GM18517 (cell line): ENCODE results near the gene ITIH4.

Source experiments
- ATAC-seq: cut with Tn5 transposase; IDR thresholded peaks from one replicate; pipeline ENCODE4 v1.9.1; 2021; ENCODE audit warnings: mild to moderate bottlenecking, moderate library complexity; ENCODE audit not compliant: unreplicated experiment

ITIH4 gene

DNA sequence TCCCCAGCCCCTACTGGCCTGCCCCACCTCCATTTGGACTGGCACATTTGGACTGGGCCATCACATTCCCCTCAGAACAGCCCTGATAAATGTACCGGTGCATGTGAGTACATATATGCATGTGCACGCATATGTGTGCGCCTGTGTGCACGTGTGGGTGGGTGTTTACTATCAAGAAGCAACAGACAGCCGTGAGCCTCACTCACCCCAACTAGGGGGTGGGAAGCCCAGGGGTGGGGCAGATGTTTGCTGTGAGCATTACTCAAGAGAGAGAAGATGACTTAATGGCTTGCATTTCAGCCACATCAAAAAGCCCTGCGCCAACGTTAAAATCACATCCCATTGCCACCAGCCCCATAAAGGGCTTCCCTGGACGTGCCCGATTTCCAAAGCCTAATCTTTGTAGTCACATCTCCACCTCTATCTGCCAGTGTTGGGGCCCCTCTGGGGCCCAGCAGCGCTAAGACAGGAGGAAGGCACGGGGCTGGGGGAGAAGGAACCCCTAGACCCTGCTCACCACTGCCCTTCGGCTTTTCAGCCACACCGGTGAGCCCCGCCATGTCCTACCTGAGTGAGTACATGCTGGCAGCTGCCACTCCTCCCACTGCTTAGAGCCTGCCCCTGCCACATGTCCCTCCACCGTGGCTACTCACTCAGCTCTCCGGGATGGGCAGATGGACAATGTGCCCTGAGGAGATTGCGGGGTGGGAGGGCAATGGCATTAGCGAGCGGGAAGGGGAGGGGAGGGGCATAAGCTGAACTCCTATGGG, 25.0 kb downstream of the ITIH4 start:
- no peak for ATAC-seq

DNA sequence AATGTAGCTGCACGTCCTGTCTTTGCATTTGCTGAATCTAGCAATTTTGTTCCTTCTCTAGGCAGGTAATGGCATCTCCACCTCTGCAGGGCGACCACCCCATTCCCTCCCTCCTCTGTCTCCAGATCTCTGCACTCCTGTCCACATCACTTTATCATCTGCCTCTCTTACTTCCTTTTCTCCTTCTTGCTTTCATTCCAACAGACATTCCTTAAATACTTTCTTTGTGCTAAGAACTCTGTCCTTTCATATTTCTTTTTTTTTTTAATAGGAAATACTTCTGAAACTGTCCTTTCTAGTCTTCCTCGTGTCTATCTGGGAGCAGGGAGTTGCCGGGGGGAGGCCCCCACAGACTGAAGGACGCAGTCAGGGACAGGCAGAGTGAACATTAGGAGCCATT, 28.6 kb downstream of the ITIH4 start:
- no peak for ATAC-seq

DNA sequence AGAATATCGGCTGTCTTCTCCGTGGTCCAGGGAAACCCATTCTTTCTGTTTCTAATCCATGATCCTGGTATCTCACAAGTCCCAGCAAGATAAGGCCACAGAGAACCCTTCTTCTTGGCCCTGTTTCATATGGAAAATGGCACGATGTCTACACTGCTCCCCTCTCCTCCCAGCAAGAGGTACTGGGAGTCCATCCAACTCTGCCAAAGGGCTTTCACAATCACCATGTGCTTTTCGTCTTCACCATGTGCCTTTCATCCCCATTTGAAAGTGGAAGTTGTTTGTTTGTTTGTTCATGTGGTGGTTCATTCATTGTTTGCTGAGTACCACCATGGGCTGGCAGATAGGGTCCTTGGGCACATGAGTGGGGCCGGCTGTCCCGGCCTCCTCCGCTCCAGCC, 30.4 kb downstream of the ITIH4 start:
- ATAC-seq, result no peak

DNA sequence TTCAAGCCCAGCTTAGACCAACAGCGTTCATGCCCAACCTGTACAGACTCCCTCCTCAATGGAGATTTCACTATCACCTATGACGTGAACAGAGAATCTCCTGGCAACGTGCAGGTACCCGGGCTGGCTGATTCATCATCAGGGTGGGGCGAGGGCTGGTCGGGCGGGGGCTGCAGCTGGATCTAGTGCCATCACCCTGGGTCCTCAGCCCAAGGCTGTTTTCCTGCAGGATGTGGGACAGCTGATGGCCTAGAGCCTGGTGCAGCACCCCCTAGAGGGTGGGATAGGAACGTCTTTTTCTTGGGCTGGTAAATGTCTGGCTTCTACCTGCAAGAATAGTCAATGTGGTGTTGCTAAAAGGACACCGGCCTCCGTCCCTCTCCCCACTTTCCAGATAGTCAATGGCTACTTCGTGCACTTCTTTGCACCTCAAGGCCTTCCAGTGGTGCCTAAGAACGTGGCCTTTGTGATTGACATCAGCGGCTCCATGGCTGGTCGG, 31.4 kb downstream of the ITIH4 start:
- no peak for ATAC-seq

DNA sequence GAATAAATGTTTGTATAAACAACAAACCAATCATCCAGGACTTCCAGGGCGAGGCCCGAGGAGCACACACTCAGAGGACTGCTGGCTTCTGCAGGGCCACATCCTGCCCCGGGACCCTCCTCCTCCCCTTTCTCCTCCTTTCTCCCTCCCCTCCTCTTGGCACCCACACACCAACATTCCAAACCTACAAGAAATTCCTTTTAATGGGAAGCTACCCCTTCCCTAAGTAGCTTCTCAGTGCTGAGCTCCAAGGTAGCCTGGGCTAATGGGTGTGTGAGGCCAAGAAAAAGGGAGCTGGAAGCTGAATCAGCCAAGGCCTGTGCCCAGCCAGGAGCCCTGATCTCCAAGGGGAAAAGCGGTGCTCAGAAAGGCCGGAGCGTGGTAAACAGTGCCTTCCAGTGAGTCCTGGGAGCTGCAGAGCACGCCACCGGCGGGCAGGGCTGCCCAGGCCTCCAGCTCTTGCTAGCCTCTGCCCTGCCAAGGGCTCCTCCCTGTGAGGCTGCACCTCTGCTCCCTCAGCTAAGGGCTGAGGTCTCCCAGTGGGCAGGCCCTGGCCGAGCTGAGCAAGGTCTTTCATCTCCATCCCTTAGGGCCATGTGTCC, 32.0 kb downstream of the ITIH4 start:
- no peak for ATAC-seq

DNA sequence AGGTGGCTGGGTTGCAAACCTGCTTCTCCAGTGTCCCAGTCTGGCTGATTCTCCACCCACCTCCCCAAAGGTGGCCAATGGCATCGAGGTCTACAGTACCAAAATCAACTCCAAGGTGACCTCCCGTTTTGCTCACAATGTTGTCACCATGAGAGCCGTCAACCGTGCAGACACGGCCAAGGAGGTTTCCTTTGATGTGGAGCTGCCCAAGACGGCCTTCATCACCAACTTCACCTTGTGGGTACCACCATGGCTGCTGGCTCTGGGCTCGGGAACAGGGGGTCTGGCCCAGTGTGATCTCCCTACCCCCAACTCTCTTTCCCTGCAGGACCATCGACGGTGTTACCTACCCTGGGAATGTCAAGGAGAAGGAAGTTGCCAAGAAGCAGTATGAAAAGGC, 34.1 kb downstream of the ITIH4 start:
- no peak for ATAC-seq

DNA sequence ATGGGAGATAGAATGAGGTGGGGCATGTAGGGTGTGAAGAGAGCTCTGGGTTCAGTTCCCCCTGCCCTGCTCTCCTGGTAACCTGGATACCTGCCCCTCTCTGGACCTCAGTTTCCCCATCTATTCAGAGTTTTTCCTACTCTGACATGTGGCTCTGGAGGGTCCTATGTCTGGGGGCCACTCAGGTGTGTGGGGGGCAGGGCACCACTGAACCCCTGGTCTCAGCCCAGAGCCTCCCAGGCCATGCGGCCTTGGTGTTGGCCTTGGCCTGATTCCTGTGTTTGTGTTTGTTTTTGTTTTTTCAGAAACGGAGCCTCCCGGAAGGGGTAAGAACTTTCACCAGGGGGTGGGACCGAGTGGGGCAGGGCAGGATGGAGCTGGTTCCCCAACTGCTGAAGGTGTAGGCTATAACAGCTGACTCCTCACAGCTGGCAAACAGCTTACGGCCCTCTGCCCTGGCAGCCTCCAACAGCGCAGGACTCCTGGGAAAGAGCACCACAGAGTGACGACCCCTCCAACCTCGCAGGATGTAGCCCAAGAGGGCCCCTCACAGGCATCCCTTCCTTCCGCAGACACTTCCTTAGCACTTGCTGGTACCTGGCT, 35.1 kb downstream of the ITIH4 start:
- no peak for ATAC-seq

DNA sequence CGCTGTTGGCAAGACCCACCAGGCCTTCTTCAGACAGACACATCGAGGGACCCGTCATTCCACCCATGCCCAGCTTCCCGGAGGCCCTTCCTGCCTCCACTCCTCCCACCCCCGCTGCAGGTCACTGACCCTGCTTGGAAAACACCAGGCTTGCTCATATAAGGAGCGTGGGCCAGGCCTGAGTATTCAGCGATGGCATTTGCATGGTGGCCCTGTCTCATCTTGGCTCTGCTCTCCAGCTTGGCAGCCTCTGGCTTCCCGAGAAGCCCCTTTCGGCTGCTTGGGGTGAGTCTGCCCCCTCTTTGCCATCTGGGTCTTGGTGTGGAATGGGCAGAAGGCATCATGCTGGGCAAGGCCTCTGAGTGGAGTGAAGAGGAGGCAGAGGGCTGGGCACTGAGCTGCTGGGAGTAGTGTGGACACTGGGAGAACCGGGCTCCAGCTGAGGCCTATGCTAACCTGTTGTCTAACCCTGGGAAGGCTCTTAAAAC, 35.8 kb downstream of the ITIH4 start, which contains the start of gene ITIH3:
TSS of gene ITIH3 (plus strand) at position 185 of the 488 bp plus-strand sequence. CDS start at position 193, 8 bp downstream.
- no peak for ATAC-seq

DNA sequence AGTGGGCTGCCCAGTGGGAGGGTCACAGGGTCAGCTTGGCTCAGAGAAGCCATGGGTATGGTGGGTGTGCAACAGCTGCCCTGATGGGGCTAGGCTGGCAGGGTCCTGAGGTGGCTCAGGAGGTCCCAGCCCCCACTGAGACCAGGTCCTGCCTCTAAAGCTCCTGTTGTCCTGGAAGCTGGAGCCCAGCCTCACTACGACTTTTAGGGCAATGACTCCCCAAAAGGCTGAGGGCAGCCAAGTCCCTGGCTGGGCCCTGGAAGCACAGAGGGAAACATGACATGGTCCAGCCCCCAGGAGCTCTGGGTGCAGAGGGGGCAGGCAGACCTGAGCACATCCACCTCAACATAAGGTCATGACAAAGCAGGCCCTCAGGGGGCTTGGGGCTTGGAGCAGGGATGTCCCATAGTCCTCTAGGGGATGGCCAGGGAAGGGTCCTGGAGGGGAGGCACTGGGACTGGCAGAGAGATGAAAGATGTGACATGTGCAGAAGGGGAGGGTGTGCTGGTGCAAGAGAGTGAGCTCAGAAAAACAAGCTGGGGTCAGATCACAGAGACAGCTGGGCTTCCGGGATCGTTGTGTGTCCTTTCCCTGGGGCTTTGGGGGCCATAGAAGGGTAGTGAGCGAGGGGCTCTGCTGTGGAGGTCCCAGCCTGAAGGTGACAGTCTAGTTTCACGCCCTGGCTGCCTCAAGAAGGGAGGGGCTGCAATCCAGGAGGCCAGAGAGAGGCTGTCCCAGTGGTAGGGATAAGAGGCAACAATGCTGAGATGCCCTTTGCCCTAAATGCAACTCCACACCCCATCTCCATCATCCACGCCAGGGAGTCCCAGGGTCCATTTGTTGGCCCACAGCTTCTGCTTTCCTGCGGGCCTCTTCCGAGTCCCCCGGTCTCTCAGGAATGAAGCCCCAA, 36.5 kb downstream of the ITIH4 start:
- ATAC-seq, result no peak

DNA sequence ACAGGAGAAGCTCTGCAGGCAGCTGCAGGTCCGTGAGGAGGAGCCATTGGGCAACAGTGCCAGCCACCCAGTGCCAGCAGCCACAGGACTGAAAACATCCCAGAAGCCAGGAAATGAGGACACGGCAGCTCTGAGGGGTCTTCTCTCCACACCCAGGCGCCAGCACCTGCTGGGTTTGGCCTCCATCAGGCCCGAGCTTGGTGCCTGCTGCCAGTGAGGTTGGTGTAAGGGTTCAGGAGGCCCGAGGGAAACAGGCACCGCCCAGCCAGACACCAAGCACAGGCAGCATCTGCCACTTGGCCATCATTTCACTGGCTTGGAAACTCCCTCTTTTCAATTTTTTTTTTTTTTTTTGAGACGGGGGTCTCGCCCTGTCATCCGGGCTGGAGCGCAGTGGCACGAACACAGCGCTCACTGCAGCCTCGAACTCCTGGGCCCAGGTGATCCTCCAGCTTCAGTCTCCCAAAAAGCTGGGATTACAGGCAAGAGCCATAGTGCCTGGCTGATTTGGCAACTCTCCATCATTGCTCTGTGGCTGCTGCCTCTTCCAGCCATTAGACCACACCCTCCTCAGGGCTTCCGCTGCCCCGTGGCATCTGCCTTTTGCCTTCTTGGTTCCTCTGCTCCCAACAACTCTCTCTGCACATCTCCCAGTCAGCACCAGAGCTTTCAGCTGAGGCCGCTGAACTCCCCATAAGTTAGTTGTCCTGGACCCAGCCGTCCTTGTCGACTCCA, 37.3 kb downstream of the ITIH4 start:
- no peak for ATAC-seq

DNA sequence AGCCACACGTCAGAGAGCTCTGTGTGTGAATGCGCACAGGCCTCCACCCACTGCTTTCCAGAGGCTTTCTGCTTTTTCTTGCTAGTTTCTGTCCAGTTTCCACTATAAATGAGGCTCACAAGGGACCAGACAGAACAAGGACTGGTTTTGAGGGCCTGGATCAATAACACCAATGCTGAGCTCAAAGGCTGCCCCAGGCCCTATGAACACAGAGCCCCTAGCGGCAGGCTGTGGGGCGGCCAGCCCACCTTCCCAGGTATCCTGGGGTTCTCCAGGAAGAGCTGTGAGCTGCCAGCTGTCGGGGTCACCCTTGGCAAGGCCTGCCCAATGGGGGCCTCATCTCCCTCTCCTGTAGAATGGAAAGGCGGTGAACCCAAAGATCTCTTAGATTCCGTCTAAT, 38.1 kb downstream of the ITIH4 start:
- no peak for ATAC-seq

DNA sequence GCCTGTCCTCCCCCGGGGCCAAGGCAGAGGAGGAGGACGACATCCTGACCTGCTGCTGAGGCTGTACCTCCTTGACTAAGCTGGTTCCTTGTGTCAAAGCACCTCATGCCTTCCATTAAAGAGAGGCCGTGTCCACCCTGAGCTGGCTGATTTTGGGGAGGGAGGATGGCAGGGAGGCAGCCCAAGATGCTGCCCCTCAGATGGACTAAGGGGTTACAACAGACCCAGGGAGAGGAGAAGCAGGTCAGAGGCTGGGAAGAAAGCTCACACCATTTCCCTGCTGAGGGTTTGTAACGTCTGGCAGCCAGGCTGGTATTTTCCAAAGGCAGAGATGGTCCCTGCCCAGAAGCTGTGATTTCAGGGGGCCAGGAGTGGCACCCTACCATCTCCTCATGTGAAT, 38.5 kb downstream of the ITIH4 start:
- ATAC-seq, result no peak

DNA sequence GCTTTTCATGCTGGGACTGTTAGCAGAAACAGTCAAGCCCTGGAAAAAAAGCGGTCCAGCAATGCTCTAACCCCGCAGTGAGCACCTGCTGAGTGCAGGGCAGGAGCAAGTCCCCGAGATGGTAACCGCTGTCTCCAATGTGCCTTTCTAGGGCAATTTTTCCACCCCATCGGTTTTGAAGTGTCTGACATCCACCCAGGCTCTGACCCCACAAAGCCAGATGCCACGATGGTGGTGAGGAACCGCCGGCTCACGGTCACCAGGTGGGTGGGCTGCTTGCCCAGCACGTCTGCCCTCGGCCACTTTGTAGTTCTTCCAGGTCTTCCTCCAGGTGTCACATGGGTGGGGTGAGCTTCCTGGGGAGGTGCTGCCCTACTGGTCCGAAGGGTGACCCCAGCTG, 39.1 kb downstream of the ITIH4 start:
- no peak for ATAC-seq

DNA sequence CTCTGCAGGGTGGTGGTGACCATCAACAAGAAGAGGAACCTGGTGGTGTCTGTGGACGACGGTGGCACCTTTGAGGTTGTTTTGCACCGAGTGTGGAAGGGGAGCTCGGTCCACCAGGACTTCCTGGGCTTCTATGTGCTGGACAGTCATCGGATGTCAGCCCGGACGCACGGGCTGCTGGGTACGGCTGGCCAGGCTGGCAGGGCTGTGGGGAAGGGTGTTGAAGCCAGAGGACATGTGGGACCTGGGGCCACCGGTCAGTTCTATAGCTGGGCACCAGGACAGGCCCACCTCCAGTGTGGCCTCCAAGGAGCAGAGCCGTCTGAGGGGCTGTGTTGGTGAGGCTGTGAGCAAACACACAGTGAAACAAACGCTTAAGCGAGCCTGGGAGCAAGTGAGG, 39.7 kb downstream of the ITIH4 start:
- no peak for ATAC-seq

DNA sequence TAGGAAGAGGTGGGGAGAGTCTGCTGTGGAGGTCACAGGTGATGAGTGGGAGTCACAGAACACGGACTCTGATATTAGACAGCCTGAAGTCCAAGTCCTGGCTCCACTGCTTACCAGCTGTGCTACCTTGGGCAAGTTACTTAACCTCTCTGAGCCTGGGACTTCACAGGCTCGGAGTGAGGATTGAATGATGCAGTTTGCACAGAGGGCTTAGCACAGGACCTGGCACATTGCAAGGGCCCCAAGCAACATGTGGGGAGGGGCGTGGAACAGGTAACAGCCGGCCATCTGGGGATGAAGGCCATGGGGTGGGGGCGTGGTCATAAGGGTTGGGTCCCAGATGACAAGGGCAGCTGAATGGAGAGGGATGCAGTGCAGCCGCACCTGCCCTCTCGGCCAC, 40.1 kb downstream of the ITIH4 start:
- no peak for ATAC-seq

DNA sequence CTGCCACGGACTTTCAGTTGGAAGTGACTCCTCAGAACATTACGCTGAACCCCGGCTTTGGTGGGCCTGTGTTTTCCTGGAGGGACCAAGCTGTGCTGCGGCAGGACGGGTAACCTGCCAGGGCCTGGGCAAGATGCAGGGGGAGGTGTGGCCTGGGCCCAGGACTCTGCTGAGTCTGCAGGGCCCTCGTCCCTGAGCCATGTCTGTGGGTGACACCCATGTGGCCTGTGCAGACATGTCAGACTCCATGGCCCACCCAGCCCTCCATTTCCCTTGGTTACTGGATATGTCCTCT, 40.8 kb downstream of the ITIH4 start:
- ATAC-seq, result no peak

DNA sequence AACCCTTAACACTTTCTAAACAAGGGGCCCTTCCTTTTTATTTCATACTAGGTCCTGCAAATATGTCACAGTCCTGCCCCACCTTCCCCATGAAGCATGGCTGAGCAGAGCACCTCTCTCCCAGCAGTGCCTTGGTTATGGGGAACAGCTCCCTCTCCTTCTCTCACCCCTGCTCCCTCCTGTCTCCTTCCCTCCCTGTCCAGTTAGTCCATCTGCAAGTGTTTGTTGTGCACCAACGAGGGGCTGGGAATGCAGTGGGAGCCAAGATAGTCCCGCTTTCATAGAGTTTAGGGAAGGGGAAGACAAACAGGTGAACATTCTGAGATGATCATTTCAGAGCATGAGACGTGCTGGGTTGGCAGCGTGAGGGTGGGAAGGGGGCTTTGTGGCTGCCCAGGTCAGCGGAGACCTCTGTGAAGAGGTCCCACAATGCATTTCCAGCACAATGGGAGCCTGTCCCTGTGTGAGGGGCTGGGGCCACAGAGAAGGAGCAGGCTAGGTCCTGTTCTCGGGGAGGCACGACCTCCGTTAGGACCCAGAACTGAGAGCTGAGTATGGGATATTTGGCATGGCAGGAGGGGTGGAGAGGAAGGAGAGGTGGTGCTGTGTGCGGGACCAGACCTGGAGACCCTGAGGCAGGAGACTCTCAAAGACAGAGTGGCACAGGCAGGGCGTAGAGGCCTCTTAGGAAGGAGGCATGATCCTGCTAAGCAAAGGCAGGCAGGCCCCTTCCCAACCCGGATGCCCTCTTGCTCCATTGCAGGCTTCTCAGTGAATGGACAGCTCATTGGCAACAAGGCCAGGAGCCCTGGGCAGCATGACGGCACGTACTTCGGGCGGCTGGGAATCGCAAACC, 41.4 kb downstream of the ITIH4 start:
- no peak for ATAC-seq

DNA sequence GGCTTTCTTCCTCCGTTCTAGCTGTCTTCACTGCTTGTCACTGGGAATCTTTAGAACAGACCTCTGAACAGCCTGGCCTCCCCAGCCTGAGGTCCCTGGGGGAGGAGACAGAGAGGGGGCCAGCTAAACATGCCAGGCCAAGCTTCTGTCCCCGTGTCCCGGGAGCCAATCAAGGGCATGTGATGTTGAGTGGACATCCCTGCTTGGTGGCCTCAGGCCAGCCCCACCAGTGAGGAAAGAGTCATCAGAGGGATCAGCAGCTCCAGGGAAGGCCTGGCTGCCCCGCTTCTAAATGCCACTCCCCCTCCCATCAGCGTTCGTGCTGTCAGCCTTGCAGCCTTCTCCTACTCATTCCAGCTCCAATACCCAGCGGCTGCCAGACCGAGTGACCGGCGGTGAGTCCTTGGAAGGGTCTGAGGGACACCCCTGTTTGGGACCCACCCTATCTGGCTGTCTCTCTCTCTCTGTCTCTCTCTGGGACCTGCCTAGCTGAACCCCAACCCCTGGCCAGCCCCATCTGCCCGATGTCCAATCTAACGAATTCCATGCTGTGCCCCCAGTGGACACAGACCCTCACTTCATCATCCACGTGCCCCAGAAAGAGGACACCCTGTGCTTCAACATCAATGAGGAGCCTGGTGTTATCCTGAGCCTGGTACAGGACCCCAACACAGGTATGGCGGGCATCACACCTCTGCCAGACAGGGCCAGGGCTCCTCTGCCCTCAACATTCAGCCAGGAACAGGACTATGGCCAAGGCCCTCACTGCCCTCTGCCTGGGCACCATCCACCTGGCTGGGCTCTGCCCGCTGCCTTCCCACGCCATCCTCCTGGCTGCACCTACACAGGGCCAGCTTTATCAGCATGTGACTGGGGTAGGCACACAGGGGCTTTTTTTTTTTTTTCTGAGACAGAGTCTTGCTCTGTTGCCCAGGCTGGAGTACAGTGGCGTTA, 42.5 kb downstream of the ITIH4 start:
- no peak for ATAC-seq
